ENCODE data around the gene LIG3. TPM values are rescaled to one million over a fixed set of nuclear protein-coding genes. Genes with fewer than 3 reads are reported as not detected.
A peak's percentile ranks its signal among the peaks of the same experiment; 100 is the strongest.

LIG3 gene
- total and polyA plus RNA-seq, 2 of the 13 experiments (the other 11 are each of a cell fraction or from before 2014, with no cell fraction given) = 34.4 to 36.2 TPM

DNA sequence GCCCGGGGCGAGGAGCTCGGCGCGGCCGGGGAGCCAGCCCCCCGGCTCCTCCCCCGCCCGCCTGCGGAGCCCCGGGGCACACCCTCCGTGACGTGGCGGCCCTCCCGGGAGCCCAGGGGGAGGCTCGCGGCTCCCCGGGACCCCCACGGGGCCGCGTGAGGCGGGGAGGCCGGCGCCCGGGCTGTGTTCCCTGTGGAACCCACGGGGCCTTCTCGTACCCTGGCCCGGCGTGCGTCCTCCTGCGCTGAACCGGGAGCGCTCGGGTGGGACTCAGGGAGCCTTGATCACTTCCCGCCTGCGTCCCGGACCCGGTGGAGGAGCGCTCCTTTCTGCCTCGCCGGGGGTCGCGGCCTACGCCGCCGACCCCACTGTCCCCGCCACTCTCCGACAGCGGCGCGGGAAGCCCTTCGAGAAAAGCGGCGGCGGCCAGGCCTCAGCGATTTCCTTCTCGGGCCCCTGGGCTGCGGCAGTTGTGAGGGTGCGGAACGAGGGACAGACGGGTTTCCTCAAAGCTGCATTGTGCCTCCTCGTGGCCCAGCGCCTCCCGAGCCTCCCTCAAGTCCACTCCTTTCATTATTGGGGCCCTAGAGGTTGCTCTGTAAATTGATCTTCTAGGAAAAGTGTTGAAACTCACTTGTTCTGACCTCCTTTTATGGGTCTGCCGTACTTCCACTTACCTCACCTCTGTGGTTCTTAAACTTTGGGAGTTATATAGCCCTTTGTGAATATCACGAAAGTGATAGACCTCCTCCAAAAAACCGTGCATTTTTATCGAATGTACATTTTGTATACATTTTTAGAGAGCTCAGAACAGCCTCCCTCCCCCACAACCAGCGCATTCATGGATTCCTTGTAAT lies 597 bp downstream of the LIG3 start (continued):
- TF ChIP-seq, protein P1, sequence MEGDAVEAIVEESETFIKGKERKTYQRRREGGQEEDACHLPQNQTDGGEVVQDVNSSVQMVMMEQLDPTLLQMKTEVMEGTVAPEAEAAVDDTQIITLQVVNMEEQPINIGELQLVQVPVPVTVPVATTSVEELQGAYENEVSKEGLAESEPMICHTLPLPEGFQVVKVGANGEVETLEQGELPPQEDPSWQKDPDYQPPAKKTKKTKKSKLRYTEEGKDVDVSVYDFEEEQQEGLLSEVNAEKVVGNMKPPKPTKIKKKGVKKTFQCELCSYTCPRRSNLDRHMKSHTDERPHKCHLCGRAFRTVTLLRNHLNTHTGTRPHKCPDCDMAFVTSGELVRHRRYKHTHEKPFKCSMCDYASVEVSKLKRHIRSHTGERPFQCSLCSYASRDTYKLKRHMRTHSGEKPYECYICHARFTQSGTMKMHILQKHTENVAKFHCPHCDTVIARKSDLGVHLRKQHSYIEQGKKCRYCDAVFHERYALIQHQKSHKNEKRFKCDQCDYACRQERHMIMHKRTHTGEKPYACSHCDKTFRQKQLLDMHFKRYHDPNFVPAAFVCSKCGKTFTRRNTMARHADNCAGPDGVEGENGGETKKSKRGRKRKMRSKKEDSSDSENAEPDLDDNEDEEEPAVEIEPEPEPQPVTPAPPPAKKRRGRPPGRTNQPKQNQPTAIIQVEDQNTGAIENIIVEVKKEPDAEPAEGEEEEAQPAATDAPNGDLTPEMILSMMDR (CRISPR knock-in tag; IDR thresholded peaks at IDR 0.05) = peak; percentile 56
- TF ChIP-seq, protein P2, sequence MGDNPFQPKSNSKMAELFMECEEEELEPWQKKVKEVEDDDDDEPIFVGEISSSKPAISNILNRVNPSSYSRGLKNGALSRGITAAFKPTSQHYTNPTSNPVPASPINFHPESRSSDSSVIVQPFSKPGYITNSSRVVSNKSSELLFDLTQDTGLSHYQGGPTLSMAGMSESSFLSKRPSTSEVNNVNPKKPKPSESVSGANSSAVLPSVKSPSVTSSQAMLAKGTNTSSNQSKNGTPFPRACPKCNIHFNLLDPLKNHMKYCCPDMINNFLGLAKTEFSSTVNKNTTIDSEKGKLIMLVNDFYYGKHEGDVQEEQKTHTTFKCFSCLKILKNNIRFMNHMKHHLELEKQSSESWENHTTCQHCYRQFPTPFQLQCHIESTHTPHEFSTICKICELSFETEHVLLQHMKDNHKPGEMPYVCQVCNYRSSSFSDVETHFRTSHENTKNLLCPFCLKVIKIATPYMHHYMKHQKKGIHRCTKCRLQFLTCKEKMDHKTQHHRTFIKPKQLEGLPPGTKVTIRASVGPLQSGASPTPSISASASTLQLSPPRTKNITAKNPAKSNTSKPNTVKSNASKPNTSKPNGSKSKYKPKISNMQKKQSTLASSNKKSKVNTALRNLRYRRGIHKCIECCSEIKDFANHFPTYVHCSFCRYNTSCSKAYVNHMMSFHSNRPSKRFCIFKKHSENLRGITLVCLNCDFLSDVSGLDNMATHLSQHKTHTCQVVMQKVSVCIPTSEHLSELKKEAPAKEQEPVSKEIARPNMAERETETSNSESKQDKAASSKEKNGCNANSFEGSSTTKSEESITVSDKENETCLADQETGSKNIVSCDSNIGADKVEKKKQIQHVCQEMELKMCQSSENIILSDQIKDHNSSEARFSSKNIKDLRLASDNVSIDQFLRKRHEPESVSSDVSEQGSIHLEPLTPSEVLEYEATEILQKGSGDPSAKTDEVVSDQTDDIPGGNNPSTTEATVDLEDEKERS (CRISPR knock-in tag; IDR thresholded peaks at IDR 0.05) = peak; percentile 63; the same call in 1 of the 2 replicates
- TF ChIP-seq ZFY (CRISPR knock-in tag; IDR thresholded peaks at IDR 0.05) (peak; percentile 90), TBX2 (CRISPR knock-in tag; IDR thresholded peaks at IDR 0.05; ENCODE audit: borderline replicate concordance) (peak; percentile 53; the same call in 1 of the 2 replicates), SOX6 (IDR thresholded peaks at IDR 0.05) (no peak), SOX6 (CRISPR knock-in tag; IDR thresholded peaks at IDR 0.05) (peak; percentile 17; the same call in 1 of the 2 replicates), ZSCAN25 (CRISPR knock-in tag; IDR thresholded peaks at IDR 0.05) (no peak), NFYC (CRISPR knock-in tag; IDR thresholded peaks at IDR 0.05) (no peak)
- TF ChIP-seq, protein P3, sequence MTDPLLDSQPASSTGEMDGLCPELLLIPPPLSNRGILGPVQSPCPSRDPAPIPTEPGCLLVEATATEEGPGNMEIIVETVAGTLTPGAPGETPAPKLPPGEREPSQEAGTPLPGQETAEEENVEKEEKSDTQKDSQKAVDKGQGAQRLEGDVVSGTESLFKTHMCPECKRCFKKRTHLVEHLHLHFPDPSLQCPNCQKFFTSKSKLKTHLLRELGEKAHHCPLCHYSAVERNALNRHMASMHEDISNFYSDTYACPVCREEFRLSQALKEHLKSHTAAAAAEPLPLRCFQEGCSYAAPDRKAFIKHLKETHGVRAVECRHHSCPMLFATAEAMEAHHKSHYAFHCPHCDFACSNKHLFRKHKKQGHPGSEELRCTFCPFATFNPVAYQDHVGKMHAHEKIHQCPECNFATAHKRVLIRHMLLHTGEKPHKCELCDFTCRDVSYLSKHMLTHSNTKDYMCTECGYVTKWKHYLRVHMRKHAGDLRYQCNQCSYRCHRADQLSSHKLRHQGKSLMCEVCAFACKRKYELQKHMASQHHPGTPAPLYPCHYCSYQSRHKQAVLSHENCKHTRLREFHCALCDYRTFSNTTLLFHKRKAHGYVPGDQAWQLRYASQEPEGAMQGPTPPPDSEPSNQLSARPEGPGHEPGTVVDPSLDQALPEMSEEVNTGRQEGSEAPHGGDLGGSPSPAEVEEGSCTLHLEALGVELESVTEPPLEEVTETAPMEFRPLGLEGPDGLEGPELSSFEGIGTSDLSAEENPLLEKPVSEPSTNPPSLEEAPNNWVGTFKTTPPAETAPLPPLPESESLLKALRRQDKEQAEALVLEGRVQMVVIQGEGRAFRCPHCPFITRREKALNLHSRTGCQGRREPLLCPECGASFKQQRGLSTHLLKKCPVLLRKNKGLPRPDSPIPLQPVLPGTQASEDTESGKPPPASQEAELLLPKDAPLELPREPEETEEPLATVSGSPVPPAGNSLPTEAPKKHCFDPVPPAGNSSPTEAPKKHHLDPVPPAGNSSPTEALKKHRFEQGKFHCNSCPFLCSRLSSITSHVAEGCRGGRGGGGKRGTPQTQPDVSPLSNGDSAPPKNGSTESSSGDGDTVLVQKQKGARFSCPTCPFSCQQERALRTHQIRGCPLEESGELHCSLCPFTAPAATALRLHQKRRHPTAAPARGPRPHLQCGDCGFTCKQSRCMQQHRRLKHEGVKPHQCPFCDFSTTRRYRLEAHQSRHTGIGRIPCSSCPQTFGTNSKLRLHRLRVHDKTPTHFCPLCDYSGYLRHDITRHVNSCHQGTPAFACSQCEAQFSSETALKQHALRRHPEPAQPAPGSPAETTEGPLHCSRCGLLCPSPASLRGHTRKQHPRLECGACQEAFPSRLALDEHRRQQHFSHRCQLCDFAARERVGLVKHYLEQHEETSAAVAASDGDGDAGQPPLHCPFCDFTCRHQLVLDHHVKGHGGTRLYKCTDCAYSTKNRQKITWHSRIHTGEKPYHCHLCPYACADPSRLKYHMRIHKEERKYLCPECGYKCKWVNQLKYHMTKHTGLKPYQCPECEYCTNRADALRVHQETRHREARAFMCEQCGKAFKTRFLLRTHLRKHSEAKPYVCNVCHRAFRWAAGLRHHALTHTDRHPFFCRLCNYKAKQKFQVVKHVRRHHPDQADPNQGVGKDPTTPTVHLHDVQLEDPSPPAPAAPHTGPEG (CRISPR knock-in tag; IDR thresholded peaks at IDR 0.05) = no peak
- TF ChIP-seq, protein P4, sequence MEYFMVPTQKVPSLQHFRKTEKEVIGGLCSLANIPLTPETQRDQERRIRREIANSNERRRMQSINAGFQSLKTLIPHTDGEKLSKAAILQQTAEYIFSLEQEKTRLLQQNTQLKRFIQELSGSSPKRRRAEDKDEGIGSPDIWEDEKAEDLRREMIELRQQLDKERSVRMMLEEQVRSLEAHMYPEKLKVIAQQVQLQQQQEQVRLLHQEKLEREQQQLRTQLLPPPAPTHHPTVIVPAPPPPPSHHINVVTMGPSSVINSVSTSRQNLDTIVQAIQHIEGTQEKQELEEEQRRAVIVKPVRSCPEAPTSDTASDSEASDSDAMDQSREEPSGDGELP (IDR thresholded peaks at IDR 0.05; ENCODE audit: borderline replicate concordance, low read depth) = no peak
- TF ChIP-seq, protein P5, sequence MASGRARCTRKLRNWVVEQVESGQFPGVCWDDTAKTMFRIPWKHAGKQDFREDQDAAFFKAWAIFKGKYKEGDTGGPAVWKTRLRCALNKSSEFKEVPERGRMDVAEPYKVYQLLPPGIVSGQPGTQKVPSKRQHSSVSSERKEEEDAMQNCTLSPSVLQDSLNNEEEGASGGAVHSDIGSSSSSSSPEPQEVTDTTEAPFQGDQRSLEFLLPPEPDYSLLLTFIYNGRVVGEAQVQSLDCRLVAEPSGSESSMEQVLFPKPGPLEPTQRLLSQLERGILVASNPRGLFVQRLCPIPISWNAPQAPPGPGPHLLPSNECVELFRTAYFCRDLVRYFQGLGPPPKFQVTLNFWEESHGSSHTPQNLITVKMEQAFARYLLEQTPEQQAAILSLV (CRISPR knock-in tag; IDR thresholded peaks at IDR 0.05; ENCODE audit: borderline replicate concordance) = peak; percentile 25; the same call in 1 of the 2 replicates

Measured in HepG2 (cell line).